Gastrocnemius medialis (tissue), 4 donors: ENCODE results near the gene SLC25A39. TPM values are rescaled to one million over a fixed set of nuclear protein-coding genes. Genes with fewer than 3 reads are reported as not detected.
A peak's percentile ranks its signal among the peaks of the same experiment; 100 is the strongest.

Experiments
- ATAC-seq, 2 donors: fragments of 150-250 bp; one replicate each; pipeline ENCODE4 v1.9.1; 2016
- DNase-seq, 2 donors: peaks; one replicate each; pipeline ENCODE4 v3.0.0-alpha.2; 2019
- H3K27ac ChIP-seq, 4 donors: fragments of 200-600 bp; sonication (generic); 1 replicate in 1 of 4; 2 replicates in 3 of 4; pipeline ENCODE4 v1.5.1; 2016 to 2018; ENCODE audit warnings: mild to moderate bottlenecking in 2 of 4, moderate library complexity in 1 of 4
- H3K27me3 ChIP-seq, 3 donors: fragments of 200-600 bp; sonication (generic) in 2 of 3; 1 replicate in 1 of 3; 2 replicates in 2 of 3; pipeline versions ENCODE4 v1.5.1 to v1.6.0; 2016 to 2019; ENCODE audit warnings: mild to moderate bottlenecking in 1 of 3, moderate library complexity in 1 of 3
- H3K36me3 ChIP-seq, 2 donors: fragments of 200-600 bp; sonication (generic) in 1 of 2; one replicate each; pipeline ENCODE4 v1.5.1; 2017 to 2018
- H3K4me1 ChIP-seq, 2 donors: fragments of 200-600 bp; sonication (generic) in 1 of 2; one replicate each; pipeline ENCODE4 v1.5.1; 2016 to 2017; ENCODE audit warnings: mild to moderate bottlenecking in 2 of 2
- H3K4me3 ChIP-seq, 4 donors: fragments of 200-600 bp; sonication (generic) in 3 of 4; 1 replicate in 1 of 4; 2 replicates in 3 of 4; pipeline ENCODE4 v1.5.1; 2016 to 2019; ENCODE audit warnings: mild to moderate bottlenecking in 2 of 4
- H3K9me3 ChIP-seq, 3 donors: fragments of 200-600 bp; sonication (generic) in 2 of 3; 1 replicate in 1 of 3; 2 replicates in 2 of 3; pipeline ENCODE4 v1.5.1; 2016 to 2019
- CTCF ChIP-seq, 5 experiments: fragments of 450-650 bp in 3 of 5; fragments of 200-600 bp in 2 of 5; sonication (generic) in 2 of 5; IDR thresholded peaks in 4 of 5; conservative IDR thresholded peaks in 1 of 5; 1 replicate in 4 of 5; 2 replicates in 1 of 5; pipeline ENCODE4 v1.5.1; 2016 to 2019; ENCODE audit warnings: antibody characterized with exemption in 5 of 5, mild to moderate bottlenecking in 3 of 5, moderate library complexity in 3 of 5
- POLR2A ChIP-seq, 2 donors: fragments of 450-650 bp; IDR thresholded peaks; one replicate each; pipeline ENCODE4 v1.6.1; 2017; ENCODE audit warnings: antibody characterized with exemption in 2 of 2, mild to moderate bottlenecking in 2 of 2, moderate library complexity in 2 of 2
- in situ Hi-C, 4 donors: fragments of 200-750 bp; cut with MboI; loops; one replicate each; pipeline versions ENCODE4 v1.15.0 to v1.8.0; 2017; ENCODE audit warnings: low sequenced_read_pairs in 4 of 4
- intact Hi-C: fragments of 100-400 bp; cut with DNase I; formaldehyde crosslinking; loops from one replicate; pipeline ENCODE4 v1.15.1; 2023; ENCODE audit warnings: low total_unique reads
- total RNA-seq, 4 donors: library from RNA; depleted of rRNA; stranded (reverse); fragments of >200 nt; gene quantifications; one replicate each; pipeline versions ENCODE4 v1.1.0 to v1.2.3, GENCODE V29; 2016

The SLC25A39 gene
- total RNA-seq, 4 donors from 2014 or later, result 36.7 to 44.2 (median 38.4) TPM

GRCh38 chr17:44326861-44327444 lies 2.3 kb upstream of the SLC25A39 start:
- H3K9me3 ChIP-seq, result no peaks in the 10 kb centered on the region
- TF ChIP-seq CTCF (IDR thresholded peaks at IDR 0.05 in 4 of 5, conservative IDR thresholded peaks at IDR 0.05 in 1 of 5) (peak in 1 of 5 experiments; percentile 58), POLR2A (IDR thresholded peaks at IDR 0.05) (peak in 1 of 2 donors; percentile 15)
- H3K27ac ChIP-seq, result peak overlapping the region; percentile 86 to 99 (median 94)
- peaks cover 0 to 8% of the 10 kb centered on the region in 2 donors for H3K36me3 ChIP-seq
- ATAC-seq, result peak; percentile 61 to 69
- peak; percentile 97 to 98 for DNase-seq
- intact Hi-C loops (loop anchor here (5.0 kb wide), 1 partner anchor 205 kb away; the partner anchor contains the start of gene HDAC5), in situ Hi-C loops (loop anchor here in 2 of 4 donors (5.0 to 10.0 kb wide), 2 partner anchors 125 to 182 kb away; partner anchors contain the start of gene HROB (in 1 of the 2))
- H3K27me3 ChIP-seq, result no peaks in the 10 kb centered on the region
- peaks cover 16 to 28% of the 10 kb centered on the region in 2 donors for H3K4me1 ChIP-seq
- H3K4me3 ChIP-seq, result peak overlapping the region in 3 of 4 donors; percentile 53 to 92 (median 73)

DNA sequence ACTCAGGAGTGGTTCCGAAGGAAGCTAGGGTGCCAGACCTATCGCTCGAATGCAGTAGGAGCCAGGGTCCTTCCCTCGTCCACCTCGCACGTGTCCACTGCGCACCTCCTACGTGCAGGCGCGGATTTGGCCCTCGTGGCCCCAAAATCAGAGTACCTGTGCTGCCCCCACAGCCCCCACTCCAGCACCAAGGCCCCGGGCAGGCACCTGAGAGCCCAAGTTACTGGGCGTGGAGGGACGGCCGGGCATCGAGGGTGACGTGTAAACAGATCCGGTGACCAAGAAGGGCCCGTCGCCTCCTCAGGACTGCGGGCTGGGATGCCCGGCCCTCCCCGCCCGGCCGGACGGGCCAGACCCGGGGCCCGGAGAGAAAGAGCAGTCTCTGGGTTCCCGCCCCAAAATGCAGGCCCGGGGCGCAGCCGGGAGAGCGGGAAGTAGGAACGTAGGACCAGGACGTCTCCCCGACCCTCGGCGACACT lies 492 bp downstream of the SLC25A39 start:
- Histone ChIP-seq H3K36me3 (peaks cover 0 to 36% of the 10 kb centered on the region in 2 donors), H3K9me3 (no peaks in the 10 kb centered on the region), H3K27ac (peak overlapping the region; percentile 86 to 99 (median 94)), H3K4me1 (peaks cover 16 to 22% of the 10 kb centered on the region in 2 donors), H3K27me3 (no peaks in the 10 kb centered on the region), H3K4me3 (peak overlapping the region; percentile 87 to 98 (median 94))
- ATAC-seq (no peak), DNase-seq (peak in 1 of 2 donors; percentile 36)
- TF ChIP-seq POLR2A (IDR thresholded peaks at IDR 0.05) (no peak), CTCF (IDR thresholded peaks at IDR 0.05 in 4 of 5, conservative IDR thresholded peaks at IDR 0.05 in 1 of 5) (no peak)
- in situ Hi-C loops (loop anchor here in 2 of 4 donors (5.0 to 10.0 kb wide), 2 partner anchors 102 to 179 kb away; partner anchors contain the start of gene HROB (in 1 of the 2)), intact Hi-C loops (loop anchor here (2.0 kb wide), 1 partner anchor 21 kb away; the partner anchor contains the start of gene GRN)

DNA sequence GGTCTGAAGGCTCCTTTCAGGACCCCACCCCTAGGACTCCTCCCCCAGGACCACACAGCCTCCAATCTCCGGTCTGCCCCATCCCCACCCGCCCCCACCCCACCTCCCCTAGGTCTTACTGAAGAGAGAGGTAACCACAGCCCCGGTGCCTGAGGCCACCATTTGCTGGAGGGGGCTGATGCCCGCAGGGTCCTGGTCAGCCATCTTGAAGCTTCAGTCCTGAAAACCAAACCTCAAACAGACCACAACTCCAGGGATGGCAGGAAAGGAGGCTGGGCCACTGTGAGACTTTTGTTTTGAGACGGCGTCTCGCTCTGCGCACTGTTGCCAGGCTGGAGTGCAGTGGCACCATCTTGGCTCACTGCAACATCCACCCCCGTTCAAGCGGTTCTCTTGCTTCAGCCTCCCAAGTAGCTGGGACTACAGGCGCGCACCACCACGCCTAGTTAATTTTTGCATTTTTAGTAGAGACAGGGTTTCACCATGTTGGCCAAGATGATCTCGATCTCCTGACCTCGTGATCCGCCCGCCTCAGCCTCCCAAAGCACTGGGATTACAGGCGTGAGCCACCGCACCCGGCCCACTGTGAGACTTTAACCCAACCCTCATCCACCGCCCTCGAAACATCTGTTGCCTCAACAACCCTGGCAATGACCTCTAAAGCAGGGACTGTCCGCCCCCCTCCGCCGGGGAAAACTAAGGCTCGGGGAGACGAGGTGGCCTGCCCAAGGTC lies 1.1 kb downstream of the SLC25A39 start:
- peak in 1 of 2 donors; percentile 12 for DNase-seq
- Histone ChIP-seq H3K27ac (peak overlapping the region; percentile 86 to 99 (median 94)), H3K4me3 (peak overlapping the region; percentile 87 to 98 (median 94)), H3K4me1 (peaks cover 16 to 22% of the 10 kb centered on the region in 2 donors), H3K36me3 (peaks cover 0 to 38% of the 10 kb centered on the region in 2 donors), H3K9me3 (no peaks in the 10 kb centered on the region), H3K27me3 (no peaks in the 10 kb centered on the region)
- intact Hi-C loops (loop anchor here (2.0 kb wide), 2 partner anchors 21 to 181 kb away; partner anchors contain the start of gene GRN), in situ Hi-C loops (loop anchor here in 2 of 4 donors (5.0 to 10.0 kb wide), 2 partner anchors 101 to 179 kb away; partner anchors contain the start of gene HROB (in 1 of the 2))
- no peak for ATAC-seq
- TF ChIP-seq CTCF (IDR thresholded peaks at IDR 0.05 in 4 of 5, conservative IDR thresholded peaks at IDR 0.05 in 1 of 5), result no peak
- TF ChIP-seq POLR2A (IDR thresholded peaks at IDR 0.05), result no peak

GRCh38 chr17:44322236-44322895 lies 2.3 kb downstream of the SLC25A39 start:
- Histone ChIP-seq H3K36me3 (peaks cover 0 to 38% of the 10 kb centered on the region in 2 donors), H3K27ac (no peak overlapping the region), H3K4me1 (peaks cover 16 to 22% of the 10 kb centered on the region in 2 donors), H3K9me3 (no peaks in the 10 kb centered on the region), H3K27me3 (peaks cover under 1 to 4% (median 4%) of the 10 kb centered on the region in 3 donors), H3K4me3 (no peak overlapping the region)
- ATAC-seq (no peak), DNase-seq (no peak)
- in situ Hi-C loops (loop anchor here in 2 of 4 donors (5.0 to 10.0 kb wide), 2 partner anchors 100 to 178 kb away; partner anchors contain the start of gene HROB (in 1 of the 2)), intact Hi-C loops (loop anchor here (2.0 kb wide), 1 partner anchor 180 kb away; no protein-coding TSS in a partner anchor)
- TF ChIP-seq POLR2A (IDR thresholded peaks at IDR 0.05) (no peak), CTCF (IDR thresholded peaks at IDR 0.05 in 4 of 5, conservative IDR thresholded peaks at IDR 0.05 in 1 of 5) (no peak)
